ENCODE measurements around the gene MARCHF2.

- TF ChIP-seq RAD21 (IDR thresholded peaks at IDR 0.05; ENCODE audit: low read depth) (no peak), FOXM1 (IDR thresholded peaks at IDR 0.05; ENCODE audit: borderline replicate concordance, low read depth) (no peak), TAF1 (IDR thresholded peaks at IDR 0.05; ENCODE audit: low read depth) (no peak; the same call in 1 of the 2 replicates), EP300 (IDR thresholded peaks at IDR 0.05; ENCODE audit: borderline replicate concordance) (peak; percentile 50; the same call in 1 of the 2 replicates), MAX (IDR thresholded peaks at IDR 0.05) (no peak; the same call in 1 of the 2 replicates), TEAD4 (IDR thresholded peaks at IDR 0.05) (peak; percentile 61; the same call in 1 of the 2 replicates), YY1 (IDR thresholded peaks at IDR 0.05; ENCODE audit: low read depth) (no peak), CEBPB (IDR thresholded peaks at IDR 0.05) (peak; percentile 56)
Observed at GRCh38 chr19:8423817-8424223, 10.7 kb downstream of the MARCHF2 start.

All from Ishikawa (cell line).